HG02970 (cell line): Measurements from ENCODE around the gene IL22RA1.

ENCODE experiments used
- ATAC-seq: cut with Tn5 transposase; IDR thresholded peaks from one replicate; pipeline ENCODE4 v1.9.1; 2021; ENCODE audit warnings: mild to moderate bottlenecking, moderate library complexity, moderate number of reproducible peaks; ENCODE audit not compliant: unreplicated experiment, low FRiP score

The IL22RA1 gene

GRCh38 chr1:24117722-24118409, 25.1 kb downstream of the IL22RA1 start:
- ATAC-seq: no peak

- no peak for ATAC-seq
These were observed 25.8 kb downstream of the IL22RA1 start for GRCh38 chr1:24117132-24117531.

GRCh38 chr1:24114753-24115152, 28.2 kb downstream of the IL22RA1 start:
- ATAC-seq: no peak

GRCh38 chr1:24113641-24114033, 29.3 kb downstream of the IL22RA1 start:
- ATAC-seq: no peak

- no peak for ATAC-seq
These were observed 30.8 kb downstream of the IL22RA1 start, which contains the start of gene MYOM3 for GRCh38 chr1:24111996-24112779. Gene MYOM3, minus strand, starts transcription at chr1:24112135. Its CDS starts 3,499 bp downstream, at chr1:24108636.

GRCh38 chr1:24111262-24111995, 31.5 kb downstream of the IL22RA1 start:
- ATAC-seq: no peak

GRCh38 chr1:24110642-24111261, 32.2 kb downstream of the IL22RA1 start:
- ATAC-seq: no peak

- ATAC-seq: no peak
These were observed 33.1 kb downstream of the IL22RA1 start for GRCh38 chr1:24109686-24110475.

GRCh38 chr1:24109166-24109483, 33.8 kb downstream of the IL22RA1 start:
- no peak for ATAC-seq

- no peak for ATAC-seq
These were observed 34.4 kb downstream of the IL22RA1 start for GRCh38 chr1:24108334-24109165.

GRCh38 chr1:24107462-24108138, 35.3 kb downstream of the IL22RA1 start:
- ATAC-seq: no peak

GRCh38 chr1:24105368-24106160, 37.4 kb downstream of the IL22RA1 start:
- ATAC-seq: no peak

- no peak for ATAC-seq
These were observed 38.1 kb downstream of the IL22RA1 start for GRCh38 chr1:24104854-24105253.

GRCh38 chr1:24103879-24104278, 39.1 kb downstream of the IL22RA1 start:
- no peak for ATAC-seq

- no peak for ATAC-seq
These were observed 39.5 kb downstream of the IL22RA1 start for GRCh38 chr1:24103408-24103807.

- no peak for ATAC-seq
These were observed 40.0 kb downstream of the IL22RA1 start for GRCh38 chr1:24102961-24103360.

GRCh38 chr1:24101796-24102586, 40.9 kb downstream of the IL22RA1 start:
- no peak for ATAC-seq
